Measurements from ENCODE around the gene PDE6G.

Gene PDE6G

GRCh38 chr17:81656118-81656743 lies at the start of gene PDE6G:
PDE6G (minus strand) TSS chr17:81656542; CDS start chr17:81653305, 3,237 bp downstream.
- DNase-seq, result no peak

- no peak for DNase-seq
Measured at GRCh38 chr17:81705518-81706231, 49.3 kb upstream of the PDE6G start.

DNA sequence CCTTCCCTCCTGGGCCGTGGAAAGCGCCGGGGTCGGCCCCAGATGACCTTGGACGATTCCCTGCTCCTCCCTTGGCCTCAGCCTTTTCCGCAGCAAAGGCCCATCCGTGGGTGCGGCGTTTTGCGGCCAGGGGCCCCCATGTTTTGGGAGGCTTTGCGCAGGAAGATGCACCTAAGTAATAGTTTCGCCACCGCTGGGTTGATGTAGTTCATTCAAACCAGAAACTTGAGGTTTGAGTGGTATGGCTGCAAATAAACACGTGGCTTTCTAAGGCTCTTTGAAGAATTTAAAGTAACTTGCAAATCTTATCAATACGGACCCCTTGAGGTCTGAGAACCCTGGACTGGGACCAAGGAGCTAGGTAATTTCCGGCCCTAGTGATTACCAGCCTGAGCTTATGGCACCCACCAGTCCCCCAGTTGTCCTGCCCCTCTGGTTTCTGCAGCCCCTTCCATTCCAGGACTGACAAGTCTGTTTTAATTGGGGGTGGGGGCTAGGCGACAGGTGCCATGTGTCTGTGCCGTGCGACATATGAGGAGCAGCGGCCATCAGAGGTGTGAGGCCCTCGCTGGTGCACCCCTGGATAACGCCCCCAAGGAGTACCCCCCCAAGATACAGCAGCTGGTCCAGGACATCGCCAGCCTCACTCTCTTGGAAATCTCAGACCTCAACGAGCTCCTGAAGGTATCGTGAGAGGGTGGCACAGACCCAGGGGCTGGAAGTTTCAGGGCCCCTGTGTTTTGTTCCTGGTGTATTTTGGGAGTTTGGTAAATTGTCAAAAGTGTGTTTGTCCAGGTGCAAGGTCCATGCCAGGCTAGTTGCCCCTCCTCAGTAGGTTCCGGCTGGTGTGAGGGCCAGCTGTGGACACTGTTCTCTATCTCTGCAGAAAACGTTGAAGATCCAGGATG lies 47.7 kb upstream of the PDE6G start:
- DNase-seq, result no peak

DNA sequence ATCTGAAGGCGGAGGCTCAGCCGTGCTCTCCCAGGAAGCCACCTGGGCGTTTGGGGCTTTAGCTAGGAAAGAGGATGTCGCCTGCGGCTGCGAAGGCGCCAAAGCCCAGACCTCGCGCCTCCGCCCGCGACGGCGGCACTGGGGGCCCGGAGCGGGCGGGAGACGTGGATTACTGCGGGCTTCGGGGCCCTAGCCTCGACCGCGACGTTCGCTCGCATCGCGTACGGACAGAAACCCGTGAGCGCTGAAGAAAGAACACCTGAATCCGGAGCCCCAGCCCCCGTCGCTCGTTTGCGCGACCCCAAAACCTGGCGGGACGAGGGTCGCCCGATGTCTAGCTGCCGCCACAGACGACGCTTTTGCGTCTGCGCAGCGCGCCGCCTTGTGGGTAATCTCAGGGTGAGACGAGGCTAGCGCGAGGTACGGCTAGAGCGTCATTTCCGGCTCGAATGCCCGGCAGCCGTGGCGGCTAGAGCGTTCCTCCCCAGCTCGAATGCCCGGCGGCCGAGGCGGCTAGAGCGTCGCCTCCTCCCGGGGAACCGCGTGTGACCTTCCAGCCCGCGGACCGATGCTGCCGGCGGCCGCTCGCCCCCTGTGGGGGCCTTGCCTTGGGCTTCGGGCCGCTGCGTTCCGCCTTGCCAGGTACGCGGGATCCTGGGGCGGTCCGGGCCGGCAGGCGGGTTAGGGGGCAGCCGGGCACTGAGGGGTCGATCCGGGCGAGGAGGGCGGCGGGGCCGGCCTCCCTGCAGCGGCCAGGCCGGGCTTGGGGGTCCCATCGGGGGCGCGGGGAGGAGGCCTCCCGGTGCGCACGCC lies 46.8 kb upstream of the PDE6G start, which contains the start of gene MRPL12:
TSS of gene MRPL12 (plus strand) at position 434 of the 813 bp plus-strand sequence. CDS start at position 569, 135 bp downstream.
- DNase-seq, result peak; percentile 93 to 95

DNA sequence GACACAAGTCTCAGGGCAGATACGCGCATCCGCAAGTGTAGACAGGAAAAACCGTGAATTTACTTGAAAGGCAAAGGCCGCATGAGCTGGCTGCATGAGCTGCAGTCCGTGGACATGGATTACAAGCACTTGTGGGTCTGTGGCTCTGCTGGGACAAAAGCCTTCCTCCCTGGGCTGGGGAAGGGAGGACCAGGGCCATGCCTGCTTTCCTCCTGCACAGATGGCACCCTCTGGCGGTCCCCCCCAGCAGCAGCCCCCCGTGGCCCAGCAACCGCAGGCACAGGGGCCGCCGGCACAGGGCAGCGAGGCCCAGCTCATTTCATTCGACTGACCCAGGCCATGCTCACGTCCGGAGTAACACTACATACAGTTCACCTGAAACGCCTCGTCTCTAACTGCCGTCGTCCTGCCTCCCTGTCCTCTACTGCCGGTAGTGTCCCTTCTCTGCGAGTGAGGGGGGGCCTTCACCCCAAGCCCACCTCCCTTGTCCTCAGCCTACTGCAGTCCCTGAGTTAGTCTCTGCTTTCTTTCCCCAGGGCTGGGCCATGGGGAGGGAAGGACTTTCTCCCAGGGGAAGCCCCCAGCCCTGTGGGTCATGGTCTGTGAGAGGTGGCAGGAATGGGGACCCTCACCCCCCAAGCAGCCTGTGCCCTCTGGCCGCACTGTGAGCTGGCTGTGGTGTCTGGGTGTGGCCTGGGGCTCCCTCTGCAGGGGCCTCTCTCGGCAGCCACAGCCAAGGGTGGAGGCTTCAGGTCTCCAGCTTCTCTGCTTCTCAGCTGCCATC lies 45.1 kb upstream of the PDE6G start:
- no peak for DNase-seq

GRCh38 chr17:81700353-81701287 lies 44.3 kb upstream of the PDE6G start:
- DNase-seq, result no peak

- DNase-seq, result no peak
Measured at GRCh38 chr17:81697261-81698044, 41.1 kb upstream of the PDE6G start.

DNA sequence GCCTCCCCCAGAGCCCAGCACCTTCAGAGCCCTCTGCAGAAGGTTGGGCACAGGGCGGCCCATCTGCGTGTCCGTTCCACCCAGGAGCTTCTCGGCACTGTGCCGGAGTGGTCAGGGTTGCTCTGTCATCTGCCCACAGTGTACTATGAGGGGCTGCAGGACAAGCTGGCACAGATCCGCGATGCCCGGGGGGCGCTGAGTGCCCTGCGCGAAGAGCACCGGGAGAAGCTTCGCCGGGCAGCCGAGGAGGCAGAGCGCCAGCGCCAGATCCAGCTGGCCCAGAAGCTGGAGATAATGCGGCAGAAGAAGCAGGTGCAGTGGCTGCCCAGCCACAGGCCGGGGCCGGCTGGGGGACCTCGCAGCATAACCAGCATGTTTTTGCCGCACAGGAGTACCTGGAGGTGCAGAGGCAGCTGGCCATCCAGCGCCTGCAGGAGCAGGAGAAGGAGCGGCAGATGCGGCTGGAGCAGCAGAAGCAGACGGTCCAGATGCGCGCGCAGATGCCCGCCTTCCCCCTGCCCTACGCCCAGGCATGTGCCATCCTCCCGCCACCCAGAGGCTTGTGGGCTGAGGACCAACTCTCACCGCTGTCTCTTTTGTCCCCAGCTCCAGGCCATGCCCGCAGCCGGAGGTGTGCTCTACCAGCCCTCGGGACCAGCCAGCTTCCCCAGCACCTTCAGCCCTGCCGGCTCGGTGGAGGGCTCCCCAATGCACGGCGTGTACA lies 40.0 kb upstream of the PDE6G start:
- no peak for DNase-seq

- DNase-seq, result no peak
Measured at GRCh38 chr17:81695801-81696200, 39.5 kb upstream of the PDE6G start.

GRCh38 chr17:81695211-81695610 lies 38.9 kb upstream of the PDE6G start:
- DNase-seq, result no peak

DNA sequence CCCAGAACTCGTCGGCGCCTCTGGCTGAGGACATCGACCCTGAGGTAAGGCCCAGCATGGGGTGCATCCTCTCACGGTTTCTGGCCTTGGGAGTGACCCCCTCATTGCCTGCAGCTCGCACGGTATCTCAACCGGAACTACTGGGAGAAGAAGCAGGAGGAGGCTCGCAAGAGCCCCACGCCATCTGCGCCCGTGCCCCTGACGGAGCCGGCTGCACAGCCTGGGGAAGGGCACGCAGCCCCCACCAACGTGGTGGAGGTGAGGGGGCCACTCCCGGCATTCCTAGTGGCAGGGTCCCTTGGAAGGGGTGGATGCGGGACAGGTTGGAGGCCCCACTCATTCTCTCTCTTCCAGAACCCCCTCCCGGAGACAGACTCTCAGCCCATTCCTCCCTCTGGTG lies 38.5 kb upstream of the PDE6G start:
- no peak for DNase-seq

DNA sequence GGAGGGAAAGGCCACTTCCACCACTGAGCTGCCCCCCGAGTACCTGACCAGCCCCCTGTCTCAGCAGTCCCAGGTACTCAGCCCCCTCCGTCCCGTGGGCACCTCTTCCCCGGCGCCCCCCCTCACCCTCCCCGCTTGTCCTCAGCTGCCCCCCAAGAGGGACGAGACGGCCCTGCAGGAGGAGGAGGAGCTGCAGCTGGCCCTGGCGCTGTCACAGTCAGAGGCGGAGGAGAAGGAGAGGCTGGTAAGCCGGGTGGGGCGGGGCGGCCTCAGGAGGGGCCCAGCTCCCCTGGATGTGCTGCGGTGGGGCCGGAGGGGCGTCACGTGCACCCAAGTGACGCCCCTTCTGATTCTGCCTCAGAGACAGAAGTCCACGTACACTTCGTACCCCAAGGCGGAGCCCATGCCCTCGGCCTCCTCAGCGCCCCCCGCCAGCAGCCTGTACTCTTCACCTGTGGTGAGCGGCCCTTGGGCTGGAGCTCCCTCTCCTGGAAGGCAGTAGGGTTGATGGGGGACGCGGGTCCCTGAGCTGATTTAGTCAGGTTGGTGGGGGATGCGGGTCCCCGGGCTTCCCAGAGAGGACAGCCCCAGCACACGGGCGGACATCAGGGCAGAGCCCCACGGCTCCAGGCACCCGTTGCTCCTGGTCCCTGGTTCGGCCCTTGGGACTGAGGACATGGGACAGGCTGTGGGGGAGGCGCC lies 37.3 kb upstream of the PDE6G start:
- DNase-seq, result no peak

GRCh38 chr17:81691608-81692007 lies 35.3 kb upstream of the PDE6G start:
- DNase-seq, result no peak

DNA sequence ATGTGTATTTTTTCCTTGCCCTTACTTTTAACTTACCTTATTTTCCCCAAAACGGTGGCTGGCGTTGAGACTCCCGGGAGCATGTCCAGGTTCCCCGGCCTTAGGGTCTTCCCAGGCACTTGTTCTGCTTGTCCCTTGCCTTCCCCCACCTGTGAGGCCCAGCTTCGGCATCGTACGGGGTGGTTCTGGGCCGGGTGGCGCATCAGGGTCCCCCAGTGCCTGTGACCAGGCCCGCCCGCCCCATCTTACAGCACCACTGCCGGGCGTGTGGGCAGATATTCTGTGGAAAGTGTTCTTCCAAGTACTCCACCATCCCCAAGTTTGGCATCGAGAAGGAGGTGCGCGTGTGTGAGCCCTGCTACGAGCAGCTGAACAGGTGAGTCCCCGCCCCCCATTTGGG lies 34.9 kb upstream of the PDE6G start:
- DNase-seq, result no peak

DNA sequence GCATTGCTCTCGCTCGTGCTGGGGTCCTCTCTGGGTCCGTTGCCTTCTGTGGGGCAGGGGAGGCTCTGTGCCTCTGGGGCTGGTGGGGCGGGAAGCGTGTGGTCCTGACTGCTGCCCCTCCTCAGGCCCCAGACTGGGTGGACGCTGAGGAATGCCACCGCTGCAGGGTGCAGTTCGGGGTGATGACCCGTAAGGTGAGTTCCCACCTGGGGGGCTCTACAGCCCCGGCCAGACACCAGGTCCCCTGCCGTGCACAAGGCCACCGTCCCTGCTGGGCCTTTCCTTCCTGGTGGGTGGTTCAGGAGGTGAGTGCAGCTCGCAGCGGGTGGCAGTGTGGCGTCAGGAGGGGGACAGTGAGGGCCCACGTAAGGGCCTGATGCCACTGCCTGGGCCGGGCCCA lies 34.2 kb upstream of the PDE6G start:
- no peak for DNase-seq

- DNase-seq, result no peak
Measured at GRCh38 chr17:81690066-81690465, 33.7 kb upstream of the PDE6G start.

DNA sequence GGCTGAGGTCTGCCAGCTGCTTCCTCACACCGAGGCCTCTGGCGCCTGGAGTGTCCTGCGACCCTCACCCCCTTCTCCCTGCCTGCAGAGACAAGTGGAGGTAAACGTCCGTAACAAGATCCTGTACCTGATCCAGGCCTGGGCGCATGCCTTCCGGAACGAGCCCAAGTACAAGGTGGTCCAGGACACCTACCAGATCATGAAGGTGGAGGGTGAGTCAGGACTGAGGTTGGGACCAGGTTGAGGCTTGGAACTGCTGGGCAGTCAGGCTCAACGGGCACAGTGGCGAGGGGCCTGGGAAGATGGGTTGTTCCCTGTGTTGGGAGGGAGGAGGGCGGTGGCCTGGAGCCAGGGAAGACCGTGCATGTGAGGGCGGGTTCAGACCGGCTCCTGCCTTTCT lies 32.3 kb upstream of the PDE6G start:
- DNase-seq, result no peak

DNA sequence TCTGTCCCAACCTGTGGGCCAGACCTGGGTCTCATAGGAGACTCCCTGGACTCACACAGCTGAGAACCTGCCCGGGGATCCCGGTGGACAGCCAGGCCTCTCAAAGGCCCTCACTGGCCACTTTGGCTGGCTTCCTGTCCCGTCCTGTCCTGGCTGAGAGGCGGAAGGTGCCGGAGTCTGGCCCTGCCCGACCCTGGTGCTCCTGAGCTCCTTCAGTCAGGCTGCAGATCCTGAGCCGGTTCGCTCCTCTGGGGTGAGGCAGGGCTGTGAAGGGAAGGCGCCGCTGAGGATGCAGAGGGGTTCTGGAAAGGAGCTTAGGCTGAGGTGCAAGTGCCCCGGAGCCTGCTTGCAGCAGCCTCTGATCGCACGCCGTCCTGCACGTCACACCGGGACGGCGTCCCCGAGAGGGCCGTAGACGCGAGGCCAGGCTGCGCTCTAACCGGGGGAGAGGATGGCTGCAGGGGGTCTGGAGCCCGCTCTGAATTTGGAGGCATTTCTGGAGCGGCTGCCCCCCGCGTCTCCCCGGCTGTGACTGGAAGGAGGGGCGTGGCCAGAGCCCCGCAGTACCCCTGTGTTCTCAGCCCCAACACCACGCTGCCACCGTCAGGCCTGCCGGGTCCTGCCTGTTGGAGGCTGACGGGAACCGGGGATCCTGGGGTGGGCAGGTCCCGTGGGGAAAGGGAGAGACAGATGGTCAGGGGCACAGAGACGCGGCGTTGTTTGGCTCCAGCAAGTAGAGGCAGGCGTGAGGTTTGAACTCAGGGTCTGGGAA lies 31.6 kb upstream of the PDE6G start:
- DNase-seq, result no peak
